Endometrial microvascular endothelial cells (primary cell): Measurements from ENCODE around the gene OSBPL5. TPM values are rescaled to one million over a fixed set of nuclear protein-coding genes. Genes with fewer than 3 reads are reported as not detected.
"Not testable (repeated sequence)": the region's sequence is repeated elsewhere in the genome, so short reads cannot be mapped to it uniquely, and the experiment has no call there.

ENCODE experiments used
- in situ Hi-C: cut with HindIII; loops from 2 replicates; pipeline ENCODE4 v1.10.0; 2017; ENCODE audit warnings: low sequenced_read_pairs, low pct_unique_long_range_greater_than_20kb; ENCODE audit errors: inconsistent ontology term
- total RNA-seq: library from RNA; depleted of rRNA; stranded (reverse); fragments of >200 nt; gene quantifications from one replicate; pipeline ENCODE4 v1.2.3, GENCODE V29; 2015; ENCODE audit errors: inconsistent ontology term

OSBPL5 gene
- total RNA-seq, 1 donor from 2014 or later: 28.2 TPM

DNA sequence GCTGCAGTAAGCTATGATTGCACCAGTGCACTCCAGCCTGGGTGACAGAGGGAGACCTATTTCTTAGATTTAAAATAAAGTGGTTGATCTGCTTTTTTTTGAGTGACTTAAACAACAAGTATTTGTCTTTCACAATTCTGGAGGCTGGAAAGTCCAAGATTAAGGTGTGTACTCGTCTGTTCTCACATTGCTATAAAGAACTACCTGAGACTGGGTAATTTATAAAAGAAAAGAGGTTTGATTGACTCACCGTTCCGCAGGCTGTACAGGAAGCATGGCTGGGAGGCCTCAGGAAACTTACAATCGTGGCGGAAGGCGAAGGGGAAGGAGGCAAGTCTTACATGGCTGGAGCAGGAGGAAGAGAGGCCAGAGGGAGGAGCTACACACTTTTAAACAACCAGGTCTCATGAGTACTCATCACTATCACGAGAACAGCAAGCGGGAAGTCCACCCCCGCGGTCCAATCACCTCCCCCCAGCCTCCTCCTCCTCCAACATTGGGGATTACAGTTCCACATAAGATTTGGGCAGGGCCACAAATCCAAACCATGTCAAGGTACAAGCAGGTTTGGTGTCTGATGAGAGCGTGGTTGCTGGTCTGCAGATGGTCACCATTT lies 19.7 kb upstream of the OSBPL5 start:
- in situ Hi-C loops: no loop called here

DNA sequence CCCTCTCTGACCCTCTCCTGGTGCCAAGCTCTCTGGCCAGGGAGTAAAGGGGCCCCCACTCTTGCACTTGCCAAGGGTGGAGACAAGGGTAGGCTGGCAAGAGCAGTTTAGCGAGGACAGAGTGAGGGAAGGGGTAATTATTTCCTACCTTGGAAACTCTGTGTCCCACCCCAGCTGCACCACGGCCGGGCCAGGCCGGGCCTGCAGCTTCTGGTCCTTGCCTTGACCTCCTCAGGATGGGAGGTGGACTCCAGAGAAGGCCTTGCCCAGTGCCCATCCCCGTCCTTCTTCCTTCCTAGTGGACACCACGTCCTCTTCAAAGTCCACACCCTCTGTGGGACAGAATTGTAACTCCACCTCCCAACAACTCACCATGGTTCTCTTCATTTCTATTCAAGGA lies 18.4 kb upstream of the OSBPL5 start:
- in situ Hi-C loops: no loop called here

DNA sequence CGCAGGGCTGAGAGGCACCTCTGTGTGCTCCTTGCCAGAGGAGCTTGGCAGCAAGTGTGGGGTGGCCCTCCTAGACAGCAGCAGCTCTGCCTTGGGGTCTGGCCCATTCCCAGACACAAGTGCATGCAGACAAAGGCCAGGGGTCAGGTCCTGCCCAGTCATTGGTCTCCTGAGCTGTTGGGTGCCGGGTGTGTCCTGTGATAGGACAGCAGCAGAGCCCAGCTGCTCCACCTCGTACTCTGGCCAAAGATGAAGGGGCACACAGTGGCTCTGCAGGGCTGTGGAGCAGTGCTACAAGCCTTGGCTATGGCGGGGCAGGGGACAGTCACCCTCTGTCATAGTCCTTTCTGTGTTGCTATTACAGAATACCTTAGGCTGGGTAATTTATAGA lies 17.3 kb upstream of the OSBPL5 start:
- in situ Hi-C loops: no loop called here

DNA sequence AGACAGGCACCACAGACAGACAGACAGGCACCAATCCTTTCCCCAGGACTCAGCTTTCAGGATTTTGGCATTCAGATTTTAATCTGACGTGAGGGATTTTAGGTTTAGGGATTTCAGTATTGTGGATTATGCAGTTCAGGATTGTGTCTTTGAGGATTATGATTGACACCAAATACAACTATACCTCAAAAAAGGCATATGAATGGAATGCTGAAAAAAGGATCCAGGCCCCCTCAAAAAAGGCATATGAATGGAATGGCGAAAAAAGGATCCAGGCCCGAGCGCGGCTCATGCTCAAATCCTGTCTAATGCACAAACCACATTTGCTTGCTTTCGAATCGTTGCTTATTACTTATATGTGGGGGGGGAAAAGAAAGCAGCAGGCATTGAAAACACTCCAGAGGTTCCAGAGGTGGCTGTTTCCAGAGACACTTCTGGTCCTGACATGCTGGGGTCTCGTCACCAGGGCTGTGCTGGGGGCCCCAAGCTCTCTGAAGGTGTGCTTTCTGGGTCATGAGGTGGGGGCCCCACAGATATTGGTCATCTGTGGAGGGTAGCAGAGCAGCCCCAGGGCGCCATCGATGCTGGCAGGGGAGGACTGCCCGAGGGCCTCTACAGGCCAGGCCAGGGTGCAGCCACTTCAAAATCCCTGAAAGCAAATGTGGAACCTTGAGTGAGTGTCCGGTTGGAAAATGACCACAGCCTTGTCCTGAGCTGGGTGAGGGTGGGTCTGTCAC lies 16.8 kb upstream of the OSBPL5 start:
- in situ Hi-C loops: no loop called here

DNA sequence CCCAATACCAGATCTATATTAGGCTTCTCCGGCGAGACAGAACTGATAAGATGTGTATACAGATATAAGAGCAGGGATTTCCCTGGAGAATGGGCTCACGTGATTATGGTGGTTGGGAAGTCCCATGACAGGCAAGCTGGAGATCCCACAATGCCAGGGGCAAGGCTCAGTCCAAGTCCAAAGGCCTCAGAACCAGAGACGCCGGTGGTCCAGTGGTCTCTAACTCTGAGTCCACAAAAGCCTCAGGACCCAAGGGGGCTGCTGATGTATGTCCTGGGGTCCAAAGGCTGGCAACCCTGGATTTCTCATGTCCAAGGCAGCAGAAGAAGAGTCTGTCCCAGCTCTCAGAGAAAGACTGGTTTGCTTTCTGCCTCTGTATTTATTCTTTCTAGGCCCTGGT lies 15.8 kb upstream of the OSBPL5 start:
- in situ Hi-C loops: no loop called here

DNA sequence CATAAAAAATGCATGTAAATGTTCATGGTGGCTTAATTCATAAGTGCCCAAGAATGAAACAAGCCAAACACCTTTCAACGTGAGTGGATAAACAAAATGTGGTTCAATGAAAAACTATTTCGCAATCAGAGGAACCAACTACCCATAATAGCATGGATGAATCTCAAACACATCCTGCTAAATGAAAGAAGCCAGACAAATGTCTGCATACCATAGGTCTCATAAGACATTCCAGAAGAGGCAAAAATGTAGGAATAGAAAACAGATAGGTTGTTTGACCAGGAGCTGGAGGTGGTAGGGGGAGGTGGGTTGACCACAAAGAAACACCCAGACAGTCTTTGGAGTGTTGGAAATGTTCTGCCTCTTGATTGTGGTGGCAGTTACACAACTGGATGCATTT lies 13.2 kb upstream of the OSBPL5 start:
- in situ Hi-C loops: no loop called here

DNA sequence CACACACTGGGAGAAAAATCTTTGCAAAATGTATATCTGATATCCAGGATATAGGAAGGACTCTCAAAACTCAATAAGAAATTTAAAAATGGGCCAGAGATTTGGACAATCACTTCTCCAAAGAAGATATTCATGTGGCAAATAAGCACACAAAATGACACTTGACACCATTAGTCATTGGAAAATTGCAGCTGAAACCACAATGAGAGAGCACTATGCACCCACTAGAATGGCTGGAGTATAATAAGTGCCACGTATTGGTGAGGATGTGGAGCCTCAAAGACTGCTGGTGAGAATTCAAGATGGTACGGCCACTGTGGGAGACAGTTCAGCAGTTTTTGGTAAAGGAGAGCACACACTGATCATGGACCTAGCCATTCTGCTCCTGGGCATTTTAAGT lies 12.8 kb upstream of the OSBPL5 start:
- in situ Hi-C loops: no loop called here

DNA sequence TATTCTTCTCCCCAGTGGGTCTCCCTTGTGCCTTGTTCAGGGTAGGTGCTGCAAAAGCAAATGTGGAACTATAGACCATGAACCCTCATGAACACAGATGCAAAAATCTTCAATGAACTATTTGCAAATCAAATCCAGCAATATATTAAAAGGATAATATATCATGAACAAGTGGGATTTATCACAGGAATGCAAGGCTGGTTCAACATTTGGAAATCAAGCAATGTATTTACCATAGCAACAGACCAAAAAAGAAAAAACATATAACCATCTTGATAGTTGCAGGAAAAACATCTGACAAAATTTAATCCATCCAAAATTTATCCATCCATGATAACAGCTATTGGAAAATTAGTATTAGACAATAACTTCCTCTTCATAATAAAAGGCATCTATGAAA lies 11.4 kb upstream of the OSBPL5 start:
- in situ Hi-C loops: no loop called here

DNA sequence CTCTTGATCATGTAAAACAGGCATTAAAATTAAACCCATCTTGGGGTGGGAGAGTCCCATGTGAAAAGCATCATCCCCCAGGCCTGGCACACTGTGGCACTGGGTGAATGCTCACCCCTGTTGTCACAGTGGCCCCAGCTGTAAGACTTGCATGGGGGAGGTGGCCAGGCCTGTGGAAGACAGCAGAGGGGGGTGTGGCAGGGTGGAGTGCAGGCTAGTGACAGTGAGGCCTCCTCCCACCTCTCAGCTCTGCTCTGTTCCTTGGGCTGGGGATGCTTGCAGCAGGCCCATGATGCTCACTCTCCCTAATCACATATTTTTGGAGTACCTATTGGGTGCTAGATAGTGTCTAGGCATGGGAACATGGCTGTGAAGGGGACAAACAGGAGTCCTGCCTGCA lies 10.1 kb upstream of the OSBPL5 start:
- in situ Hi-C loops: no loop called here

DNA sequence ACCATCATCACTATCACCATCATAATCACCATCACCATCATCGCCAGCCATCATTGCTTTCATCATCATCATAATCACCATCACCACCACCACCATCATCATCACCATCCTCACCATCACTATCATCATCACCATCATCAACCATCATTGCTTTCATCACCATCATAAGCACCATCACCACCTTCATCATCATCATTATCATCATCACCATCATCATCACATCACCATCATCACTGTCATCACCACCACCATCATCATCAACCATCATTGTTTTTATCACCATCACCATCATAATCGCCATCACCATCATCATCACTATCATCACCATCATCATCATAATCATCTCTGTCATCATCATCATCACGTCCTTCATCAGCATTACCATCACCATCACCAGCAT lies 9.3 kb upstream of the OSBPL5 start:
- in situ Hi-C loops: no loop called here

DNA sequence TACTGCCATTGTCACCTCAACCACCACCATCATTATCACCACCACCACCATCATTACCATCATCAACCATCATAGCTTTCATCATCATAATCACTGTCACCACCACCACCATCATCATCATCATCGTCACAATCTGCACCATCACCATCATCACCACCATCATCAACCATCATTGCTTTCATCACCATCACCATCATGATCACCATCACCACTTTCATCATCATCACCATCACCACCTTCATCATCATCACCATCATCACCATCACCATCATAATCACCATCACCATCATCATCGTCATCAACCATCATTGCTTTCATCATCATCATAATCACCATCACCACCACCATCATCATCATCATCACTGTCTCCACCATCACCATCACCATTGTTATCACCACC lies 8.7 kb upstream of the OSBPL5 start:
- in situ Hi-C loops: no loop called here

DNA sequence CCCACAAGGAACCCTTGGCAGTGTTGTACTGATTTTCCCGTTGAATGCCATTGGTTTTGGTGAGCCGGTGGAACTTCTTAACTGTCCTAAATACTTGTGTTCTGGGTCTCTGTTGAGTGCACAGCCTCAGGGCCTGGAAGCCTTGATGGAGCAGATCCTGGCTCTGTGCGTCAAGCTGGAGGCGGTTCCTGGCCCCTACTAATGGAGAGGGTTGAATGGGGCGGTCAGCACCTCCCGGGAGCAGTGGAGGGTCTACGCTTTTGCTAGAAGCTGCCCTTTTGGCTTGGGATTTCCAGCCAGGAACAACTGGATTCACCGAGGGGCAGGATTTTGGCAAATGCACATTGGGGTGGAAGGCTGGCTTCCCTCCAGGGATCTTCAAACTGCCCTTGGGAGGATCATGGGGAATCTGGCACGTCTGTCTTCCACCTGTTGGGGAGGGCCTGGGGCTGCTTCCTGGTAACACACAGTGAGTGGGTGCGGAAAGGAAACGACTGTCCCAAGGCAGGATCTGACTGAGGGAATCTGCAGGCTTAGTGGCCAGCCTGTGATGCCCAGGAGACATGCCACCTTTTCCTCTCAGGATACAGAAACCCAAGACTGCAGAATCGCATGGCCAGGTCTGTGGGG lies 6.9 kb upstream of the OSBPL5 start:
- in situ Hi-C loops: no loop called here

DNA sequence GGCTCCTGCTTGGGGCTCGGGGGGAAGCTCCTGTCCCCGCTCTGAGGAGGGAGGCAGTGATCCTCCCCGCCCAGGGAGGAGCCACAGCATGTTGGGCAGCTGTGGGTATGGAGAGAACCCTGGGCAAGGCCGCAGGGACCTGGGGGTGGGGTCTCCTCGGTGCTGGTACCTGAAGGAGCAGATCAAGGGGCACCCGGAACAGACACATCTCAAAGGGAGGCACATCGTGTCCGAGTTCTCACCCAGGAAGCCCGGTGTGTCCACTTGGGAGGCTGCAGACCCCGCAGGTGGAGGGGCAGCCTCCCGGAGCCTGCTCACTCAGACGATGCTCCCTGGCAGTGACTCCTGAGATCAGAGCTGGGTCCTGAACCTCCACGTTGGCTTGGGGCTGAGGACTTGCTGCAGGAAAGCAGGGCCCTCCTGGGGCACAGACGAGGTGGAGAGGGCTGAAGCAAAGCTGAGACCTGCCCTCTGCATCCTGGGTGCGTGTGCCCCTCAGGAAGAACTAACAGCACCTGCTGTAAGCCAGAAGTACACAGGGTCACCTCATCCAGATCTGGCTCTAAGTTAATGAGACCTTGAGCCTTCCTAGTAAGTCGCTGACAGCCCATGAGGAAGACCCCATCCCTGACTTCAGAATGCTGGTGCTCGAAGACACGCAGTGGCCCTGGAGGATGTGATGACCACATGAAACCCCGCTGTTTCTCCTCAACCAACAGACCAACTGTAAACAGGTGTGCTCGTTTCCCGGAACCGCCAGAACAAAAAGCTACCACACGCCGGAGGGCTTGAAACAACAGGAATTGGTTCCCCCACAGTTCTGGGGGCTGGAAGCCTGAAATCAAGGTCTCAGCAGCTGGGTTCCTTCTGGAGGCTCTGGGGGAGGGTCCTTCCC lies 5.9 kb upstream of the OSBPL5 start:
- in situ Hi-C loops: no loop called here

DNA sequence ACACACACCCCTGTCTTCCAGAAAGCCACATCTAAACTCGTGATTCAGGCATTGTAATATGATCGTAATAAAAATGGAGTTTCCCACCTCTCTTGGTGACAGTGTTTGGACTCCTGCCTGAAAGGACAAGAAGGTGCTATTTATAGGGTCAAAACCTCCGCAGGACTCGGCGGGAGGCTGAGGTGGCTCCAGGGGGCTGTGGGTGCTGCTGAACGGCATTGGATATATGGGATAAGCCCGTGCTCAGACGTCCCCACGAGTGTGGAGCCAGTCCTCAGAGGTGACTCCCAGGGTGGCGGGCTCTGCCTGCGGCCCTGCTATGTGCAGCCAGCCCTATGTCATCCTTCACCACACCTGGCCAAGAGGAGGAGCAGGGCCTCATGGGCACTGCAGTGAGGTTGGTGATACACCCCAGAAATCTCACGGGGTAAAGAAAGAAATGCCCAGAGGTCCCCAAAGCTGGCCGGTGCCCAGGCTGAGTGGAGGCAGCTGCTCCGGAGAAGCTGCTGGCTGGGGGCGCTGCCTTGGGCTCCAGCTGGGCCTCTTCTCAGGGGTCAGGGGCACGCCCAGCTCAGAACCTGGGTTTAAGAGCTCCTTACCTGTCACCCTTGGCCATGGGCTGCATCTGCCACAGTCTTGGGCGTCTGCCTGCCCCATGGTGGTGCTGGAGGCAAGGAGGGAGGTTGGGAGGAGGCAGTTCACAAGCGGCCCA lies 5.1 kb upstream of the OSBPL5 start:
- in situ Hi-C loops: no loop called here

DNA sequence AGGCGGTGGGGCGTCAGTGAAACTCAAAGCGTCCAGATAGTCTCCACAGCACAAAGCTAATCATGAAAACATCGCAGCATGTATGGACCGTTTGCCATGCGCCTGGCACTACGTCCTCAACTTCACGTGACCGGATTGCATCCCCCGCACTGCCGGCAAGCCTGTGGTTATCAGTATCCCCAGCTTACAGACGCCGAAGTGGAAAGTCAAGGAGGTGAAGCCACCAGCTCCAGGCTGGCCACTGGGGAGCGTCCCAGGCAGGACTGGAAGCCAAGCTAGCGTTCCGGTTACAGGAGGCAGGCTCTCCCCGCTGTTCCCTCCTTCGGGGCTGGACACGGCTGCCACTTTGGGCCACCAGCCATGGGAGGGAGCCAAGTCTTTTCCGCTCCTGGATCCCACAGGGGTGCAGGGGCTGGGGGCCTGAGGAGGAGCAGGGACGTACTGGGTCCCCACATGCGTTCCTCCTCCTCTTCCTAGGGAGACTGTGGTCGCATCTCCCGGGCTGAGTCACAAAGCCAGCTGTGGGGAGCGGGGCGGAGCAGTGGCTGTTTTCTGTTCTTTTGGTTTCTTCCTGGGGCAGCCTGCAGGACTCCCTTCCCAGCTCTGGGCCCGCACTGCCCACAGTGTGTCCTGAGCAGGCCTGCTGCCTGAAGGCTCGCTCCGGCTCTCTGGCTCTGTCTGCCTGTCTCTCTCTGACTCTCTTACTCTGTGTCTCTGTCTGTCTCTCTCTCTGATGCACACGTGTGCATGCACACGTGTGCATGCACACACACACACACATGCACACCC lies 4.3 kb upstream of the OSBPL5 start:
- in situ Hi-C loops: no loop called here

DNA sequence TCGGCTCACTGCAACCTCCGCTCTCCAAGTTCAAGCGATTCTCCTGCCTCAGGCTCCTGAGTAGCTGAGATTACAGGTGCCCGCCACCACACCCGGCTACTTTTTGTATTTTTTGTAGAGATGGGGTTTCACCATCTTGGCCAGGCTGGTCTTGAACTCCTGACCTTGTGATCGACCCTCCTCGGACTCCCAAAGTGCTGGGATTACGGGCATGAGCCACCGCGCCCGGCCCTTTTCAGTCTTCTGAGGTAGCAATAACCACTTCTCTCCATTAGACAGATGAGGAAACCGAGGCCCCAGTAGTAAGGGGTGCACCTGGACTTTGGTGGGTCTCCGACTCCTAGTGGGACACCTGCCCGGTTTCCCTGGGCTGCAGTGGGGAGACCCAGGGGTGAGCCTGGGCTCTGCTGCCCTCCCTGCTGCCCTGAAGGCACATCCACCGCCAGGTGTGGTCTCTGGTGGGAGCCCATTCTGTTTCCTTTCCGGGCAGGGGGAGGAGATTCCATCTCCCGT lies 3.7 kb upstream of the OSBPL5 start:
- in situ Hi-C loops: not testable (repeated sequence)

DNA sequence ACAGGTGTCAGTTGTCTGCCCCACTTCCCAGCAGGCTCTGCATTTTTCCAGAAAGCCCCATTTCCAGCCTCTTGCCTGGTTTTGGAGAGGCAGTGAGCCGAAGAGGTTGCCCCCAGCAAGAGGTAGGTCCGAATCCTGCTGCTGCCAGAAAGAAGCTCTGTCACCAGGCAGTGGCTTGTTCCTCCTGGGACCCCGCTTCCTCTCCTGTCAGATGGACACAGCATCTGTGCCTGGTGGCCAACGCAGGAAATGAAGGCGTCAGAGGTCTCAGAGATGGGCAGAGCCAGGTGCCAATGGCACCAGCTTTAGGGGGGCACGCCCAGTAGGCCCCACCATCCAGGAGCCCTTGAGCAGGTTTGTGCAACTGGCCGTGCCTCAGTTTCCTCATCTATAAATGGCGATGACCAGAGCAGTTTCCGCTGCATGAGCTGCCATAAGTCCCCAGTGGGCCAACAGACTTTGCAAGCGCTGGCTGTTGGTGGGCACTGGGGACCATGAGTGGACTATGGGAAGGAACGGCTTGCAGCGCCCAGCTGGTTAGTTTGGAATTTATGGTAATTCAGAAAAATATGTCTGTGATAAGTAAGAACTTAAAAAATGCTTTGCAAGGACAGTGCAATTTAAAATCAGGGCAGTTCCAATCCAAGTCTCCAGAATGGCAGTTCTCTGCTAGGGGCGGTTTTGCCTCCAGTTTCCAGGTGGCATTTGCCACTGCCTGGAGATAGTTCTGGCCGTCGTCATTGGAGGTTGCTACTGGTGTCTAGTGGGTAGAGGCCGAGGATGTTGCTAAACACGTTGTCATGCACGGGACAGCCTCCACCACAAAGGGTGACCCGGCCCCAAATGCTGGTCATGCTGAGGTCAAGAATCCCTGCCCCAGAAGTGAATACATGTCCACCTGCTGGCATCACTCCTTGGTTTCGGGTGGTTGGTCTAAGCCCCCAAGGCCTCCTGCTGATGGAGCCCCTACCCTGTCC lies 2.3 kb upstream of the OSBPL5 start:
- in situ Hi-C loops: no loop called here
